Uterus (tissue), 4 donors: Measurements from ENCODE around the gene RNASE11. TPM values are rescaled to one million over a fixed set of nuclear protein-coding genes. Genes with fewer than 3 reads are reported as not detected.

Experiments used
- DNase-seq, 2 donors: peaks; one replicate each; pipeline ENCODE4 v3.0.0-alpha.2; 2019 to 2020
- H3K27ac ChIP-seq, 2 donors: fragments of 200-600 bp; sonication (generic); 1 replicate in 1 of 2; 2 replicates in 1 of 2; pipeline ENCODE4 v1.5.1; 2016 to 2018
- H3K27me3 ChIP-seq, 2 donors: fragments of 200-600 bp; sonication (generic); one replicate each; pipeline ENCODE4 v1.5.1; 2018 to 2019; ENCODE audit warnings: control low read depth in 1 of 2
- H3K36me3 ChIP-seq, 2 donors: fragments of 200-600 bp; sonication (generic); one replicate each; pipeline ENCODE4 v1.5.1; 2019; ENCODE audit warnings: control low read depth in 1 of 2
- H3K4me1 ChIP-seq, 2 donors: fragments of 200-600 bp; sonication (generic); one replicate each; pipeline ENCODE4 v1.5.1; 2018 to 2019; ENCODE audit warnings: control low read depth in 1 of 2
- H3K4me3 ChIP-seq, 2 donors: fragments of 200-600 bp; sonication (generic); 1 replicate in 1 of 2; 2 replicates in 1 of 2; pipeline ENCODE4 v1.5.1; 2018 to 2019; ENCODE audit warnings: mild to moderate bottlenecking in 1 of 2
- H3K9me3 ChIP-seq, 2 donors: fragments of 200-600 bp; sonication (generic); one replicate each; pipeline ENCODE4 v1.5.1; 2019; ENCODE audit warnings: control low read depth in 1 of 2
- POLR2A ChIP-seq, 2 donors: fragments of 450-650 bp; IDR thresholded peaks; one replicate each; pipeline ENCODE4 v1.6.1; 2016; ENCODE audit warnings: antibody characterized with exemption in 2 of 2, mild to moderate bottlenecking in 1 of 2, moderate library complexity in 1 of 2
- intact Hi-C: fragments of 100-400 bp; cut with DNase I; formaldehyde crosslinking; loops from one replicate; pipeline ENCODE4 v1.15.1; 2023; ENCODE audit warnings: low total_unique reads
- total RNA-seq, 4 donors: library from RNA; depleted of rRNA in 3 of 4; stranded (reverse); fragments of >200 nt in 3 of 4; gene quantifications; one replicate each; pipeline versions ENCODE4 v1.1.0 to v1.2.4, GENCODE V29; 2014 to 2023
- TF ChIP-seq, protein P1 (sequence below), 4 experiments: fragments of 200-600 bp in 2 of 4; fragments of 450-650 bp in 2 of 4; sonication (generic) in 2 of 4; IDR thresholded peaks; one replicate each; pipeline ENCODE4 v1.5.1; 2016 to 2019; ENCODE audit warnings: antibody characterized with exemption in 4 of 4, mild to moderate bottlenecking in 2 of 4, moderate library complexity in 1 of 4
- donor health status: DM: yes; HTN: yes; CAD: no.

Gene RNASE11
- total RNA-seq, 4 donors from 2014 or later: not detected

GRCh38 chr14:20609215-20610001, 21.6 kb upstream of the RNASE11 start:
- Histone ChIP-seq H3K9me3 (no peaks in the 10 kb centered on the region), H3K27ac (peak overlapping the region; percentile 85 to 97), H3K4me3 (peak overlapping the region; percentile 86 to 95), H3K36me3 (no peaks in the 10 kb centered on the region), H3K27me3 (no peaks in the 10 kb centered on the region), H3K4me1 (peaks cover 0 to under 1% of the 10 kb centered on the region in 2 donors)
- DNase-seq: peak; percentile 69 to 81
- intact Hi-C loops: loop anchor here (10.0 kb wide), 1 partner anchor 275 kb away; the partner anchor contains the start of gene CCNB1IP1
- TF ChIP-seq POLR2A (IDR thresholded peaks at IDR 0.05): no peak
- TF ChIP-seq, protein P1, sequence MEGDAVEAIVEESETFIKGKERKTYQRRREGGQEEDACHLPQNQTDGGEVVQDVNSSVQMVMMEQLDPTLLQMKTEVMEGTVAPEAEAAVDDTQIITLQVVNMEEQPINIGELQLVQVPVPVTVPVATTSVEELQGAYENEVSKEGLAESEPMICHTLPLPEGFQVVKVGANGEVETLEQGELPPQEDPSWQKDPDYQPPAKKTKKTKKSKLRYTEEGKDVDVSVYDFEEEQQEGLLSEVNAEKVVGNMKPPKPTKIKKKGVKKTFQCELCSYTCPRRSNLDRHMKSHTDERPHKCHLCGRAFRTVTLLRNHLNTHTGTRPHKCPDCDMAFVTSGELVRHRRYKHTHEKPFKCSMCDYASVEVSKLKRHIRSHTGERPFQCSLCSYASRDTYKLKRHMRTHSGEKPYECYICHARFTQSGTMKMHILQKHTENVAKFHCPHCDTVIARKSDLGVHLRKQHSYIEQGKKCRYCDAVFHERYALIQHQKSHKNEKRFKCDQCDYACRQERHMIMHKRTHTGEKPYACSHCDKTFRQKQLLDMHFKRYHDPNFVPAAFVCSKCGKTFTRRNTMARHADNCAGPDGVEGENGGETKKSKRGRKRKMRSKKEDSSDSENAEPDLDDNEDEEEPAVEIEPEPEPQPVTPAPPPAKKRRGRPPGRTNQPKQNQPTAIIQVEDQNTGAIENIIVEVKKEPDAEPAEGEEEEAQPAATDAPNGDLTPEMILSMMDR (IDR thresholded peaks at IDR 0.05): peak; percentile 92 to 97 (median 94)

DNA sequence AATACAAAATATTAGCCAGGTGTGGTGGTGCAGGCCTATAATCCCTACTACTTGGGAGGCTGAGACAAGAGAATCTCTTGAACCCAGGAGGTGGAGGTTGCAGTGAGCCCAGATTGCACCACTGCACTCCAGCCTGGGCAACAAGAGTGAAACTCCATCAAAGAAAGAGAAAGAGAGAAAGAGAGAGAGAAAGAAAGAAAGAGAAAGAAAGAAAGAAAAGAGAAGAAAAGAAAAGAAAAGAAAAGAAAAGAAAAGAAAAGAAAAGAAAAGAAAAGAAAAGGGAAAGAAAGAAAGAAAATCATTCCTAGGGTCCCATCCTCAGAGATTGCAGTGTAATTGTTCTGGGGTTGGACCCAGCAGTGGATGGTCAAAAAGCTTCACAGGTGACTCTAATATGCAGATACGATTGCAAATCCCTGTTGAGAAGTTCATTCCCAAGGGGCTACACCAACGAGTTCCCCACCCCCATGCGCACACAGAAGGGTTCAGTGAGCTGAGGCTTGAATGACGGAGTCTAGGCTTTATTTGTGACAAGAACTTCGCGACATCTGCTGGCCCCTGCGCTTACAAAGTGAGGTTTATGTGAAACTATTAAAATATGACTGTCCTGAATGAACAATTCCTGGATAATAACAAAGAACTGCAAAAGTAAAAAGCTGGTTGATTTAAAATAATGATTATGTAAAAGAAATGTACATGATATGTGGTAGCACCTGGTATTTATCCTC, 20.7 kb upstream of the RNASE11 start:
- Histone ChIP-seq H3K4me1 (no peaks in the 10 kb centered on the region), H3K36me3 (no peaks in the 10 kb centered on the region), H3K9me3 (no peaks in the 10 kb centered on the region), H3K27ac (no peak overlapping the region), H3K4me3 (no peak overlapping the region), H3K27me3 (no peaks in the 10 kb centered on the region)
- intact Hi-C loops: loop anchor here (10.0 kb wide), 1 partner anchor 274 kb away; the partner anchor contains the start of gene CCNB1IP1
- DNase-seq: no peak
- TF ChIP-seq, protein P1 (IDR thresholded peaks at IDR 0.05): no peak
- no peak for TF ChIP-seq POLR2A (IDR thresholded peaks at IDR 0.05)

DNA sequence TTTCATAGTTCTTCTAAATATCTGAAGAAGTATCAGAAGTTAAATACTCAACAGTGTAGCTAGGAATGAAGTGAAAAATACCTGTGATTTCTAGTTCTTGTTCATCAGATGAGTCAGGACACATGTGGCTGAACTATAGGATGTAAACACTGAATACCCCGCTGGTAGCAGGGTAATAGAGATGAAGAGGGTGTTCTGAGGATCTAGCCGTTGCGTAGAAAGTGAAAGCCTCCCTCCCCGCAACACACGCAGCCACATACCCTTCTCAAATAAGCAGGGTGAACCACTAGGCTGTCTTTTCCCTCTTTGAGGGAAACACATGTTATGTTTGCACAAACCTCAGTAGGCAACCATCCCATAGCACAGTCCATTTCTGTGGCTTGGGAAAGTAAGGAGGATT, 19.8 kb upstream of the RNASE11 start:
- H3K27me3 ChIP-seq: no peaks in the 10 kb centered on the region
- TF ChIP-seq, protein P1 (IDR thresholded peaks at IDR 0.05): no peak
- no peak for TF ChIP-seq POLR2A (IDR thresholded peaks at IDR 0.05)
- no peak overlapping the region for H3K27ac ChIP-seq
- intact Hi-C loops: loop anchor here (10.0 kb wide), 1 partner anchor 273 kb away; the partner anchor contains the start of gene CCNB1IP1
- no peak for DNase-seq
- H3K9me3 ChIP-seq: no peaks in the 10 kb centered on the region
- H3K36me3 ChIP-seq: no peaks in the 10 kb centered on the region
- no peaks in the 10 kb centered on the region for H3K4me1 ChIP-seq
- H3K4me3 ChIP-seq: no peak overlapping the region

- H3K36me3 ChIP-seq: no peaks in the 10 kb centered on the region
- no peak overlapping the region for H3K27ac ChIP-seq
- H3K9me3 ChIP-seq: no peaks in the 10 kb centered on the region
- DNase-seq: no peak
- intact Hi-C loops: loop anchor here (10.0 kb wide), 1 partner anchor 272 kb away; the partner anchor contains the start of gene CCNB1IP1
- H3K4me3 ChIP-seq: no peak overlapping the region
- H3K4me1 ChIP-seq: no peaks in the 10 kb centered on the region
- H3K27me3 ChIP-seq: no peaks in the 10 kb centered on the region
- no peak for TF ChIP-seq POLR2A (IDR thresholded peaks at IDR 0.05)
- TF ChIP-seq, protein P1 (IDR thresholded peaks at IDR 0.05): no peak
Observed at GRCh38 chr14:20606902-20607242, 19.1 kb upstream of the RNASE11 start.
